A673 (cell line): ENCODE data around the gene ESF1.

Source experiments
- CTCF ChIP-seq: fragments of 300-800, 200-600 bp; sonication (generic); conservative IDR thresholded peaks from 2 replicates; pipeline ENCODE4 v1.5.1; 2017; ENCODE audit warnings: low read depth, mild to moderate bottlenecking, antibody characterized with exemption, low read length, moderate library complexity, mixed read lengths
- EZH2 ChIP-seq: fragments of 200-600 bp; sonication (generic); IDR thresholded peaks from 2 replicates; pipeline ENCODE4 v1.6.1; 2017; ENCODE audit warnings: borderline replicate concordance, low read depth, mild to moderate bottlenecking, mixed read lengths, antibody characterized with exemption, low read length; ENCODE audit not compliant: poor library complexity, severe bottlenecking

GRCh38 chr20:13678944-13679343, 105.8 kb downstream of the ESF1 start:
- no peak for TF ChIP-seq CTCF
- no peak for TF ChIP-seq EZH2
